ENCODE measurements around the gene SRP19.

DNA sequence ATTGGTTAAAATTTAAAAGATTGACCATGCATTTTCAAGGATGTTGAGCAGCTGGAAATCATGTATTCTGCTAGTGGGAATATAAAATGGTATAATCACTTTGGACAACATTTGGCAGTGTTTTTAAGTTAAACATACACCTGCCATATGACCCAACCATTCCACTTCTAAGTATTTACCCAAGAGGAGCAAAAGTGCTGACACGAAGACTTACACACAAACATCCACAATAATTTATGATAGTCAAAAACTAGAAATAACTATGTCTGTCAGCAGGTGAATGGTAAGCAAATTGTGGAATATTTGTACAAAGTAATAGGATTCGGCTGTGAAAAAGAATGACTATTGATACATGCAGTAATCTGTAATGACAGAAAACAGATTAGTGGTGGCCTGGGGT lies 30.7 kb upstream of the SRP19 start:
- TF ChIP-seq, protein P1, sequence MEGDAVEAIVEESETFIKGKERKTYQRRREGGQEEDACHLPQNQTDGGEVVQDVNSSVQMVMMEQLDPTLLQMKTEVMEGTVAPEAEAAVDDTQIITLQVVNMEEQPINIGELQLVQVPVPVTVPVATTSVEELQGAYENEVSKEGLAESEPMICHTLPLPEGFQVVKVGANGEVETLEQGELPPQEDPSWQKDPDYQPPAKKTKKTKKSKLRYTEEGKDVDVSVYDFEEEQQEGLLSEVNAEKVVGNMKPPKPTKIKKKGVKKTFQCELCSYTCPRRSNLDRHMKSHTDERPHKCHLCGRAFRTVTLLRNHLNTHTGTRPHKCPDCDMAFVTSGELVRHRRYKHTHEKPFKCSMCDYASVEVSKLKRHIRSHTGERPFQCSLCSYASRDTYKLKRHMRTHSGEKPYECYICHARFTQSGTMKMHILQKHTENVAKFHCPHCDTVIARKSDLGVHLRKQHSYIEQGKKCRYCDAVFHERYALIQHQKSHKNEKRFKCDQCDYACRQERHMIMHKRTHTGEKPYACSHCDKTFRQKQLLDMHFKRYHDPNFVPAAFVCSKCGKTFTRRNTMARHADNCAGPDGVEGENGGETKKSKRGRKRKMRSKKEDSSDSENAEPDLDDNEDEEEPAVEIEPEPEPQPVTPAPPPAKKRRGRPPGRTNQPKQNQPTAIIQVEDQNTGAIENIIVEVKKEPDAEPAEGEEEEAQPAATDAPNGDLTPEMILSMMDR (IDR thresholded peaks at IDR 0.05), result no peak
- TF ChIP-seq POLR2A (IDR thresholded peaks at IDR 0.05), result no peak

Data from heart left ventricle (tissue), 13 donors.